A549 (cell line): ENCODE results near the gene ATP11A.

Experiments
- CEBPB ChIP-seq, 2 experiments: fragments of >200 bp in 1 of 2; sonication (Bioruptor Twin) in 1 of 2; formaldehyde crosslinking in 1 of 2; IDR thresholded peaks; 2 replicates each; pipeline ENCODE4 v1.6.1; 2012 to 2016
- CHD2 ChIP-seq: fragments of 150-350 bp; IDR thresholded peaks from 2 replicates; pipeline ENCODE4 v1.6.1; 2014; ENCODE audit warnings: low read length; ENCODE audit not compliant: partially characterized antibody
- EHF ChIP-seq: fragments of 250-450 bp; sonication (Bioruptor Pico); IDR thresholded peaks from 2 replicates; pipeline ENCODE4 v1.5.0; 2020; ENCODE audit warnings: mild to moderate bottlenecking
- ESRRA ChIP-seq: fragments of 150-350 bp; IDR thresholded peaks from 2 replicates; pipeline ENCODE4 v1.6.1; 2014; ENCODE audit warnings: mild to moderate bottlenecking, low read length, borderline replicate concordance
- POLR2A ChIP-seq: IDR thresholded peaks from 2 replicates; pipeline ENCODE4 v1.6.1; 2012; ENCODE audit warnings: mild to moderate bottlenecking, low read length
- TF ChIP-seq, protein P1 (sequence below): fragments of >200 bp; sonication (Bioruptor Twin); formaldehyde crosslinking; IDR thresholded peaks from 3 replicates; pipeline ENCODE4 v1.5.1; 2016

DNA sequence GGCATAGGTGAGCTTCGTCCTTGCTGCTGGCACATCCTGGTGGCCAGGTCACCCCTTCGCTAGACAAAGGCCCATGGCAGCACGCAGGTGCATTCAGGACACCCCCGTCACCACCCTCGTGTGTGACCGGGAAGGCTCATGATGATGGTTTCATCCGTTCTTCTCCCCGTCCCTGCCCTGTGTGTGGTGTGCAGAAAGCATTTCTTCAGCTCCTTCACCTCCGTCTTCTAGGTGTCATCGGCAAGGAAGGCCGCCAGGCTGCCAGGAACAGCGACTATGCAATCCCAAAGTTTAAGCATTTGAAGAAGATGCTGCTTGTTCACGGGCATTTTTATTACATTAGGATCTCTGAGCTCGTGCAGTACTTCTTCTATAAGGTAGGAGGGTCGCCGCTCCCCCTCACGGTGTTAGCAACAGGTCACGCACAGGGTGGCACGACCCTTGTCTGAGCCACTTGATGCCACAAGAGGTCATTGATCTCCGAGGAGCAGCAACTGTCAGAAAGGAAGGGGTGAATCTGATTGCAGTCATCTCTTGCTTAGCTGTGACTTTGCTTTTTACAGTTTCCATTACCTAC is 168.2 kb downstream of the ATP11A start:
- TF ChIP-seq ESRRA (no peak), POLR2A (no peak), CEBPB (IDR thresholded peaks at IDR 0.05) (no peak), EHF (CRISPR knock-in tag) (no peak), CHD2 (no peak)
- TF ChIP-seq, protein P1, sequence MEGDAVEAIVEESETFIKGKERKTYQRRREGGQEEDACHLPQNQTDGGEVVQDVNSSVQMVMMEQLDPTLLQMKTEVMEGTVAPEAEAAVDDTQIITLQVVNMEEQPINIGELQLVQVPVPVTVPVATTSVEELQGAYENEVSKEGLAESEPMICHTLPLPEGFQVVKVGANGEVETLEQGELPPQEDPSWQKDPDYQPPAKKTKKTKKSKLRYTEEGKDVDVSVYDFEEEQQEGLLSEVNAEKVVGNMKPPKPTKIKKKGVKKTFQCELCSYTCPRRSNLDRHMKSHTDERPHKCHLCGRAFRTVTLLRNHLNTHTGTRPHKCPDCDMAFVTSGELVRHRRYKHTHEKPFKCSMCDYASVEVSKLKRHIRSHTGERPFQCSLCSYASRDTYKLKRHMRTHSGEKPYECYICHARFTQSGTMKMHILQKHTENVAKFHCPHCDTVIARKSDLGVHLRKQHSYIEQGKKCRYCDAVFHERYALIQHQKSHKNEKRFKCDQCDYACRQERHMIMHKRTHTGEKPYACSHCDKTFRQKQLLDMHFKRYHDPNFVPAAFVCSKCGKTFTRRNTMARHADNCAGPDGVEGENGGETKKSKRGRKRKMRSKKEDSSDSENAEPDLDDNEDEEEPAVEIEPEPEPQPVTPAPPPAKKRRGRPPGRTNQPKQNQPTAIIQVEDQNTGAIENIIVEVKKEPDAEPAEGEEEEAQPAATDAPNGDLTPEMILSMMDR, result no peak
